ENCODE results near the gene VSIR.

VSIR gene

GRCh38 chr10:71720288-71720687, 53.0 kb downstream of the VSIR start:
- no peak overlapping the region for H3K4me3 ChIP-seq (ENCODE audit: low read depth, low read length)
- no peak for DNase-seq (ENCODE audit: low read depth)
- no peak for TF ChIP-seq CTCF (conservative IDR thresholded peaks at IDR 0.05; ENCODE audit: low read depth, low read length)

GRCh38 chr10:71719464-71720201, 53.7 kb downstream of the VSIR start, which contains the start of gene C10orf105:
Gene C10orf105, minus strand, starts transcription at chr10:71719778. Its CDS starts 3,441 bp downstream, at chr10:71716337.
- TF ChIP-seq CTCF (conservative IDR thresholded peaks at IDR 0.05; ENCODE audit: low read depth, low read length): no peak
- no peak for DNase-seq (ENCODE audit: low read depth)
- H3K4me3 ChIP-seq (ENCODE audit: low read depth, low read length): no peak within 1 kb of the TSS

GRCh38 chr10:71719042-71719441, 54.3 kb downstream of the VSIR start:
- no peak for TF ChIP-seq CTCF (conservative IDR thresholded peaks at IDR 0.05; ENCODE audit: low read depth, low read length)
- DNase-seq (ENCODE audit: low read depth): no peak
- no peak overlapping the region for H3K4me3 ChIP-seq (ENCODE audit: low read depth, low read length)

- no peak for TF ChIP-seq CTCF (conservative IDR thresholded peaks at IDR 0.05; ENCODE audit: low read depth, low read length)
- no peak for DNase-seq (ENCODE audit: low read depth)
- H3K4me3 ChIP-seq (ENCODE audit: low read depth, low read length): no peak overlapping the region
These were observed 55.1 kb downstream of the VSIR start for GRCh38 chr10:71718165-71718698.

- DNase-seq (ENCODE audit: low read depth): no peak
- TF ChIP-seq CTCF (conservative IDR thresholded peaks at IDR 0.05; ENCODE audit: low read depth, low read length): no peak
- H3K4me3 ChIP-seq (ENCODE audit: low read depth, low read length): no peak overlapping the region
These were observed 55.8 kb downstream of the VSIR start for GRCh38 chr10:71717551-71717951.

- no peak for DNase-seq (ENCODE audit: low read depth)
- TF ChIP-seq CTCF (conservative IDR thresholded peaks at IDR 0.05; ENCODE audit: low read depth, low read length): no peak
- H3K4me3 ChIP-seq (ENCODE audit: low read depth, low read length): no peak overlapping the region
These were observed 56.3 kb downstream of the VSIR start for GRCh38 chr10:71717056-71717455.

GRCh38 chr10:71716426-71716825, 56.9 kb downstream of the VSIR start:
- no peak for DNase-seq (ENCODE audit: low read depth)
- no peak overlapping the region for H3K4me3 ChIP-seq (ENCODE audit: low read depth, low read length)
- TF ChIP-seq CTCF (conservative IDR thresholded peaks at IDR 0.05; ENCODE audit: low read depth, low read length): no peak

Measured in choroid plexus epithelial cell (primary cell).